Upper lobe of right lung (tissue), 1 donor: ENCODE results near the gene PPID. TPM values are rescaled to one million over a fixed set of nuclear protein-coding genes. Genes with fewer than 3 reads are reported as not detected.
"Not testable (repeated sequence)": the region's sequence is repeated elsewhere in the genome, so short reads cannot be mapped to it uniquely, and the experiment has no call there.

Source experiments
- ATAC-seq: fragments of 200-7000 bp; cut with Tn5 transposase; one replicate; pipeline ENCODE4 v1.9.1; 2020; ENCODE audit warnings: mild to moderate bottlenecking, moderate library complexity
- DNase-seq: peaks from one replicate; pipeline ENCODE4 v3.0.0-alpha.2; 2020
- H3K27ac ChIP-seq: fragments of 200-600 bp; one replicate; pipeline ENCODE4 v1.8.0; 2022
- H3K27me3 ChIP-seq: fragments of 200-600 bp; one replicate; pipeline ENCODE4 v1.8.0; 2022; ENCODE audit warnings: mild to moderate bottlenecking
- H3K36me3 ChIP-seq: fragments of 200-600 bp; one replicate; pipeline ENCODE4 v1.8.0; 2022
- H3K4me1 ChIP-seq: fragments of 200-600 bp; one replicate; pipeline ENCODE4 v1.8.0; 2022
- H3K4me3 ChIP-seq: fragments of 200-600 bp; one replicate; pipeline ENCODE4 v1.8.0; 2022; ENCODE audit warnings: mild to moderate bottlenecking
- H3K9me3 ChIP-seq: fragments of 200-600 bp; one replicate; pipeline ENCODE4 v1.8.0; 2022
- intact Hi-C: fragments of 100-400 bp; cut with DNase I; formaldehyde crosslinking; loops from one replicate; pipeline ENCODE4 v1.11.0; 2022
- total RNA-seq: library from RNA; stranded (reverse); fragmentation: NEBNext Ultra II Directional; extraction: Animal tissue kit (Norgen Biotek cat#: 25700); gene quantifications from one replicate; pipeline ENCODE4 v1.2.1, GENCODE V29; 2021
- TF ChIP-seq, protein P1 (sequence below): fragments of 200-600 bp; IDR thresholded peaks from one replicate; pipeline ENCODE4 v1.8.0; 2022; ENCODE audit warnings: antibody characterized with exemption
- donor health status: DM: no; HTN: yes; CAD: no; lungs with severe emphysema.

PPID gene
- total RNA-seq, 1 donor from 2014 or later, result 19.7 TPM

DNA sequence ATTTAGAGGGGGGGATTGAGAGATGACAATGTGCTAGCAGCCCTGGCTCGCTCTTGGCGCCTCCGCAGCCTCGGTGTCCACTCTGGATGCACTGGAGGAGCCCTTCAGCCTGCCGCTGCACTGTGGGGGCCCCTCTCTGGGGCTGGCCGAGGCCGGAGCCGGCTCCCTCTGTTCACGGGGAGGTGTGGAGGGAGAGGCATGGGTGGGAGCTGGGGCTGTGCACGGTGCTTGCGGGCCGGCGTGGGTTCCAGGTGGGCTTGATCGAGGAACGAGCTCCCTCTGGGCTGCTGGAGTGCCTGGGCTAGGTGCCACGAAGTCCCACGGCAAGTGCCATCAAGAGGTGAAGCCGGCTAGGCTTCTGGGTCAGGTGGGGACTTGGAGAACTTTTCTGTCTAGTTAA lies 58.4 kb downstream of the PPID start:
- no peak overlapping the region for H3K27ac ChIP-seq
- no peaks in the 10 kb centered on the region for H3K4me1 ChIP-seq
- H3K9me3 ChIP-seq, result no peaks in the 10 kb centered on the region
- DNase-seq, result no peak
- no peak overlapping the region for H3K4me3 ChIP-seq
- intact Hi-C loops, result no loop called here
- no peak for ATAC-seq
- no peaks in the 10 kb centered on the region for H3K27me3 ChIP-seq
- TF ChIP-seq, protein P1, sequence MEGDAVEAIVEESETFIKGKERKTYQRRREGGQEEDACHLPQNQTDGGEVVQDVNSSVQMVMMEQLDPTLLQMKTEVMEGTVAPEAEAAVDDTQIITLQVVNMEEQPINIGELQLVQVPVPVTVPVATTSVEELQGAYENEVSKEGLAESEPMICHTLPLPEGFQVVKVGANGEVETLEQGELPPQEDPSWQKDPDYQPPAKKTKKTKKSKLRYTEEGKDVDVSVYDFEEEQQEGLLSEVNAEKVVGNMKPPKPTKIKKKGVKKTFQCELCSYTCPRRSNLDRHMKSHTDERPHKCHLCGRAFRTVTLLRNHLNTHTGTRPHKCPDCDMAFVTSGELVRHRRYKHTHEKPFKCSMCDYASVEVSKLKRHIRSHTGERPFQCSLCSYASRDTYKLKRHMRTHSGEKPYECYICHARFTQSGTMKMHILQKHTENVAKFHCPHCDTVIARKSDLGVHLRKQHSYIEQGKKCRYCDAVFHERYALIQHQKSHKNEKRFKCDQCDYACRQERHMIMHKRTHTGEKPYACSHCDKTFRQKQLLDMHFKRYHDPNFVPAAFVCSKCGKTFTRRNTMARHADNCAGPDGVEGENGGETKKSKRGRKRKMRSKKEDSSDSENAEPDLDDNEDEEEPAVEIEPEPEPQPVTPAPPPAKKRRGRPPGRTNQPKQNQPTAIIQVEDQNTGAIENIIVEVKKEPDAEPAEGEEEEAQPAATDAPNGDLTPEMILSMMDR, result no peak
- no peaks in the 10 kb centered on the region for H3K36me3 ChIP-seq

DNA sequence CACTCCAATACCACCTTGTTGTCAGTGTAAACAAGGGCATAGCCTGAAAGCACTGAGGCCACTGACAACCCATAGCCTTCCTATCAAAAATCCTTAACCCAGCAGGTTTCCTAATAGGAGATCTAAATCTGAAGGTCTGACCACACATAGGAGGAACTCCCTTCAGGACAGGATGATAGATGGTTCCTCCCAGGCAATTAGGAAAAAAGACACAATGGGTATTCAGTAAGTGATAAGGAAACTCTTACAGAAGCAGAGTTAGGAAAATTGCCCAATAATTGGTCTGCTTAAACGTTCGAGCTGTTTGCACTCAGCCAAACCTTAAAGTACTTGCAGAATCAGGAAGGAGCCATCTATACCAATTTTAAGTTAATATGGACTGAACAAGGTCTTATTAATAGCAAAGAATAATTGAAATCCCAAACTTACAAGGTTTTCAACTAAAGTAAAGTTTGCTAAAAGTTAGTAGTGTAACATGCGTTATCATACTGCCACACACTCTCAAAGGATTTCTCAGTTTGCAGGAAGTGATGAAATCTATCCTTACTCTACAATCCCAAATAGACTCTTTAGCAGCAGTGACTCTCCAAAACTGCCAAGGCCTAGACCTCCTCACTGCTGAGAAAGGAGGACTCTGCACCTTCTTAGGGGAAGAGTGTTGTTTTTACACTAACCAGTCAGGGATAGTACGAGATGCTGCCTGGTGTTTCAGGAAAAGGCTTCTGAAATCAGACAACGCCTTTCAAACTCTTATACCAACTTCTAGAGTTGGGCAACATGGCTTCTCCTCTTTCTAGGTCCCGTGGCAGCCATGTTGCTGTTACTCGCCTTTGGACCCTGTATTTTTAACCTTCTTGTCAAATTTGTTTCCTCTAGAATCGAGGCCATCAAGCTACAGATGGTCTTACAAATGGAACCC lies 59.2 kb downstream of the PPID start:
- DNase-seq, H3K9me3 ChIP-seq, ATAC-seq, H3K4me3 ChIP-seq, intact Hi-C loops, H3K4me1 ChIP-seq, H3K27ac ChIP-seq, H3K27me3 ChIP-seq, H3K36me3 ChIP-seq: not testable (repeated sequence)

DNA sequence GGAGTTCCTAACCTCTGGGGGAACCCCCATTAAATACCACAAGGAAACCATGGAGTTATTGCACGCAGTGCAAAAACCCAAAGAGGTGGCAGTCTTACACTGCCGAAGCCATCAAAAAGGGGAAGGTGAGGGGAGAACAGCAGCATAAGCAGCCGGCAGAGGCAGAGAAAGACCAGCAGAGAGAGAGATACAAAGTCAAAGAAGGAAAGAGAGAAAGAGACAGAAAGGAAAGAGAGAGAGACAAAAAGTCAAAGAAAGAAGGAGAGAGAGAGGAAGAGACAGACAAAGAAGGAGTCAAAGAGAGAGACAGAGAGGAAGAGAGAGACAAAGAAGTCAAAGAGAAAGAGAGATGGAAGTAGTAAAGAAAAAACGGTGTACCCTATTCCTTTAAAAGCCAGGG lies 59.9 kb downstream of the PPID start:
- H3K9me3 ChIP-seq, H3K4me3 ChIP-seq, H3K4me1 ChIP-seq, intact Hi-C loops, H3K27ac ChIP-seq, H3K36me3 ChIP-seq, H3K27me3 ChIP-seq, ATAC-seq, DNase-seq: not testable (repeated sequence)

Other genes starting within 250 kb of the PPID start
- 7.9 TPM for gene RXFP1, start 201.5 kb downstream of the PPID start, total RNA-seq
- 3.9 TPM for gene C4orf46, start 51.5 kb downstream of the PPID start, total RNA-seq
- 30.4 TPM for gene ETFDH, start 51.1 kb downstream of the PPID start, total RNA-seq
- 98.4 TPM for gene FNIP2, start 45.6 kb upstream of the PPID start, total RNA-seq